ENCODE measurements around the gene OXTR. TPM values are rescaled to one million over a fixed set of nuclear protein-coding genes. Genes with fewer than 3 reads are reported as not detected.

Gene OXTR
- total RNA-seq, 1 experiment from 2014 or later = 3.6 TPM

DNA sequence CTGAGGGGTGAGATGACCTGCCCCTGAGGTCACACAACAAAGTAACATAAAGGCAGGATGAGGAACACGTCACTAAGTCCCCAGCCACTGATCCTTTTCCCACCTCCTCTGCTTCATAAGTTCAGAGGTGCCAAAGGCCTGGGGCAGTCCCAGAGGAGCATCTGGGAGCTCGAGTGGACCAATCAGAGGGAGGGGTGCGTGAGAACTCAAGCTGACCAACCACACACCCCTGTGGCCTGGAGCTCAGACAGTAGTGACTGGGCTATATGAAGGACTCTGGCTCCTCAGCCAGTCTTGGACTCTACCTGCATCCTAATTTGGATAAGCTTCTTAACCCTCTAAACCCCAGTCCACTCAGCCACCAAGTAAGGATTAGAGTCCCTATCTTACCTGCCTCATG lies 63.8 kb downstream of the OXTR start:
- H3K27ac Mint-ChIP-seq = no peak overlapping the region
- no peaks in the 10 kb centered on the region for H3K36me3 Mint-ChIP-seq
- DNase-seq (ENCODE audit: low spot score) (no peak), ATAC-seq (no peak)
- H3K4me1 Mint-ChIP-seq = no peaks in the 10 kb centered on the region
- TF ChIP-seq, protein P1, sequence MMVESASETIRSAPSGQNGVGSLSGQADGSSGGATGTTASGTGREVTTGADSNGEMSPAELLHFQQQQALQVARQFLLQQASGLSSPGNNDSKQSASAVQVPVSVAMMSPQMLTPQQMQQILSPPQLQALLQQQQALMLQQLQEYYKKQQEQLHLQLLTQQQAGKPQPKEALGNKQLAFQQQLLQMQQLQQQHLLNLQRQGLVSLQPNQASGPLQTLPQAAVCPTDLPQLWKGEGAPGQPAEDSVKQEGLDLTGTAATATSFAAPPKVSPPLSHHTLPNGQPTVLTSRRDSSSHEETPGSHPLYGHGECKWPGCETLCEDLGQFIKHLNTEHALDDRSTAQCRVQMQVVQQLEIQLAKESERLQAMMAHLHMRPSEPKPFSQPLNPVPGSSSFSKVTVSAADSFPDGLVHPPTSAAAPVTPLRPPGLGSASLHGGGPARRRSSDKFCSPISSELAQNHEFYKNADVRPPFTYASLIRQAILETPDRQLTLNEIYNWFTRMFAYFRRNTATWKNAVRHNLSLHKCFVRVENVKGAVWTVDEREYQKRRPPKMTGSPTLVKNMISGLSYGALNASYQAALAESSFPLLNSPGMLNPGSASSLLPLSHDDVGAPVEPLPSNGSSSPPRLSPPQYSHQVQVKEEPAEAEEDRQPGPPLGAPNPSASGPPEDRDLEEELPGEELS (CRISPR knock-in tag; IDR thresholded peaks at IDR 0.05) = no peak
- TF ChIP-seq FOXP1 (CRISPR knock-in tag; IDR thresholded peaks at IDR 0.05; ENCODE audit: borderline replicate concordance) (no peak), ATF1 (CRISPR knock-in tag; IDR thresholded peaks at IDR 0.05) (no peak), ZNF121 (CRISPR knock-in tag; IDR thresholded peaks at IDR 0.05) (no peak), ZNF219 (CRISPR knock-in tag; IDR thresholded peaks at IDR 0.05; ENCODE audit: borderline replicate concordance) (no peak), ESRRA (CRISPR knock-in tag; IDR thresholded peaks at IDR 0.05; ENCODE audit: borderline replicate concordance) (no peak), ZNF232 (CRISPR knock-in tag; IDR thresholded peaks at IDR 0.05) (no peak), ZNF138 (CRISPR knock-in tag; conservative IDR thresholded peaks at IDR 0.05) (no peak), TEAD4 (CRISPR knock-in tag; IDR thresholded peaks at IDR 0.05) (no peak)
- TF ChIP-seq, protein P2, sequence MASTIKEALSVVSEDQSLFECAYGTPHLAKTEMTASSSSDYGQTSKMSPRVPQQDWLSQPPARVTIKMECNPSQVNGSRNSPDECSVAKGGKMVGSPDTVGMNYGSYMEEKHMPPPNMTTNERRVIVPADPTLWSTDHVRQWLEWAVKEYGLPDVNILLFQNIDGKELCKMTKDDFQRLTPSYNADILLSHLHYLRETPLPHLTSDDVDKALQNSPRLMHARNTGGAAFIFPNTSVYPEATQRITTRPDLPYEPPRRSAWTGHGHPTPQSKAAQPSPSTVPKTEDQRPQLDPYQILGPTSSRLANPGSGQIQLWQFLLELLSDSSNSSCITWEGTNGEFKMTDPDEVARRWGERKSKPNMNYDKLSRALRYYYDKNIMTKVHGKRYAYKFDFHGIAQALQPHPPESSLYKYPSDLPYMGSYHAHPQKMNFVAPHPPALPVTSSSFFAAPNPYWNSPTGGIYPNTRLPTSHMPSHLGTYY (CRISPR knock-in tag; IDR thresholded peaks at IDR 0.05) = no peak
- TF ChIP-seq, protein P3, sequence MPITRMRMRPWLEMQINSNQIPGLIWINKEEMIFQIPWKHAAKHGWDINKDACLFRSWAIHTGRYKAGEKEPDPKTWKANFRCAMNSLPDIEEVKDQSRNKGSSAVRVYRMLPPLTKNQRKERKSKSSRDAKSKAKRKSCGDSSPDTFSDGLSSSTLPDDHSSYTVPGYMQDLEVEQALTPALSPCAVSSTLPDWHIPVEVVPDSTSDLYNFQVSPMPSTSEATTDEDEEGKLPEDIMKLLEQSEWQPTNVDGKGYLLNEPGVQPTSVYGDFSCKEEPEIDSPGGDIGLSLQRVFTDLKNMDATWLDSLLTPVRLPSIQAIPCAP (CRISPR knock-in tag; IDR thresholded peaks at IDR 0.05) = no peak
- POLR2A ChIA-PET = no interaction called here
- peaks cover 74% of the 10 kb centered on the region for H3K27me3 Mint-ChIP-seq (ENCODE audit: low read depth)
- H3K9me3 Mint-ChIP-seq = no peaks in the 10 kb centered on the region
- CTCF ChIA-PET = interaction anchor here (0.8 to 1.3 kb wide), 2 partner anchors 8 to 42 kb away, joined by 4 to 8 read pairs; no protein-coding TSS in a partner anchor
- no peak overlapping the region for H3K4me3 Mint-ChIP-seq

DNA sequence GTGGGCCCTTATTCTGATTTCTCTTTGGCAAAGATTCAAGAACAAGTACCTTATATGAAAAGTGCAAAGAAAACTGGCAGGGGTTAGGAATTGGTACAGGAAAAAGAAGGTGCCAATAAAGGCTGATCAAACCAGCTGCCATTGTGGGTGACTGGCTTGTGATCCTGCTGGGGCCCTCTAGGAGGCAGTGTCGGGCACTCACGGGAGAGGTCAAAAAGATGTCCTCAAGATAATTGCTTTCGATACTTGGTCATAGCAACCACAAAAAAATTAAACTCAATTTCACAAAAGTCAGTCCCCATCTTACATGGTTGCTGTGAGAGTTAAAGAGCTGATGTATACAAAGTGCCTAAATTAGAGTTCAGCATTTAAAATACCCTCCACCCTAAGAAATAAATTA lies 66.9 kb downstream of the OXTR start:
- POLR2A ChIA-PET = no interaction called here
- no peaks in the 10 kb centered on the region; the same call in none of the 2 replicates for H3K9me3 Mint-ChIP-seq
- peak; percentile 70 for DNase-seq (ENCODE audit: low spot score)
- CTCF ChIA-PET = interaction anchor here (0.6 to 1.2 kb wide), 8 partner anchors 10 to 100 kb away, joined by 3 to 7 read pairs (median 4); partner anchors contain the start of gene OXTR
- H3K27ac Mint-ChIP-seq = no peak overlapping the region
- no peaks in the 10 kb centered on the region for H3K36me3 Mint-ChIP-seq
- TF ChIP-seq, protein P4, sequence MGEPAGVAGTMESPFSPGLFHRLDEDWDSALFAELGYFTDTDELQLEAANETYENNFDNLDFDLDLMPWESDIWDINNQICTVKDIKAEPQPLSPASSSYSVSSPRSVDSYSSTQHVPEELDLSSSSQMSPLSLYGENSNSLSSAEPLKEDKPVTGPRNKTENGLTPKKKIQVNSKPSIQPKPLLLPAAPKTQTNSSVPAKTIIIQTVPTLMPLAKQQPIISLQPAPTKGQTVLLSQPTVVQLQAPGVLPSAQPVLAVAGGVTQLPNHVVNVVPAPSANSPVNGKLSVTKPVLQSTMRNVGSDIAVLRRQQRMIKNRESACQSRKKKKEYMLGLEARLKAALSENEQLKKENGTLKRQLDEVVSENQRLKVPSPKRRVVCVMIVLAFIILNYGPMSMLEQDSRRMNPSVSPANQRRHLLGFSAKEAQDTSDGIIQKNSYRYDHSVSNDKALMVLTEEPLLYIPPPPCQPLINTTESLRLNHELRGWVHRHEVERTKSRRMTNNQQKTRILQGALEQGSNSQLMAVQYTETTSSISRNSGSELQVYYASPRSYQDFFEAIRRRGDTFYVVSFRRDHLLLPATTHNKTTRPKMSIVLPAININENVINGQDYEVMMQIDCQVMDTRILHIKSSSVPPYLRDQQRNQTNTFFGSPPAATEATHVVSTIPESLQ (CRISPR knock-in tag; IDR thresholded peaks at IDR 0.05) = no peak
- TF ChIP-seq, protein P5, sequence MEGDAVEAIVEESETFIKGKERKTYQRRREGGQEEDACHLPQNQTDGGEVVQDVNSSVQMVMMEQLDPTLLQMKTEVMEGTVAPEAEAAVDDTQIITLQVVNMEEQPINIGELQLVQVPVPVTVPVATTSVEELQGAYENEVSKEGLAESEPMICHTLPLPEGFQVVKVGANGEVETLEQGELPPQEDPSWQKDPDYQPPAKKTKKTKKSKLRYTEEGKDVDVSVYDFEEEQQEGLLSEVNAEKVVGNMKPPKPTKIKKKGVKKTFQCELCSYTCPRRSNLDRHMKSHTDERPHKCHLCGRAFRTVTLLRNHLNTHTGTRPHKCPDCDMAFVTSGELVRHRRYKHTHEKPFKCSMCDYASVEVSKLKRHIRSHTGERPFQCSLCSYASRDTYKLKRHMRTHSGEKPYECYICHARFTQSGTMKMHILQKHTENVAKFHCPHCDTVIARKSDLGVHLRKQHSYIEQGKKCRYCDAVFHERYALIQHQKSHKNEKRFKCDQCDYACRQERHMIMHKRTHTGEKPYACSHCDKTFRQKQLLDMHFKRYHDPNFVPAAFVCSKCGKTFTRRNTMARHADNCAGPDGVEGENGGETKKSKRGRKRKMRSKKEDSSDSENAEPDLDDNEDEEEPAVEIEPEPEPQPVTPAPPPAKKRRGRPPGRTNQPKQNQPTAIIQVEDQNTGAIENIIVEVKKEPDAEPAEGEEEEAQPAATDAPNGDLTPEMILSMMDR (IDR thresholded peaks at IDR 0.05) = peak; percentile 62
- ATAC-seq = peak; percentile 88
- no peaks in the 10 kb centered on the region for H3K4me1 Mint-ChIP-seq
- no peak overlapping the region for H3K4me3 Mint-ChIP-seq
- peaks cover 44% of the 10 kb centered on the region for H3K27me3 Mint-ChIP-seq (ENCODE audit: low read depth)

Other genes starting within 250 kb of the OXTR start
- 0.44 to 0.94 TPM (median 0.57 TPM) in 3 replicates for gene SSUH2, start 124.8 kb downstream of the OXTR start, total RNA-seq (2021)
- gene CAV3, start 35.8 kb downstream of the OXTR start, total RNA-seq (2021) = not detected in 3 replicates
- gene RAD18, start 193.9 kb upstream of the OXTR start, total RNA-seq (2021) = 20.9 to 24.4 TPM (median 22.9 TPM) in 3 replicates